GM21576 (cell line): ENCODE results near the gene KHNYN.
"Not testable (repeated sequence)": the region's sequence is repeated elsewhere in the genome, so short reads cannot be mapped to it uniquely, and the experiment has no call there.

Experiments
- ATAC-seq: cut with Tn5 transposase; IDR thresholded peaks from one replicate; pipeline ENCODE4 v1.9.1; 2021; ENCODE audit warnings: mild to moderate bottlenecking, moderate library complexity; ENCODE audit not compliant: unreplicated experiment

Gene KHNYN

GRCh38 chr14:24437020-24437735 lies 7.4 kb downstream of the KHNYN start:
- ATAC-seq, result no peak

GRCh38 chr14:24437736-24438067 lies 7.9 kb downstream of the KHNYN start:
- no peak for ATAC-seq

- ATAC-seq, result no peak
Measured at GRCh38 chr14:24438223-24439097, 8.7 kb downstream of the KHNYN start.

GRCh38 chr14:24439257-24439656 lies 9.5 kb downstream of the KHNYN start:
- ATAC-seq, result no peak

GRCh38 chr14:24439830-24440605 lies 10.3 kb downstream of the KHNYN start:
- ATAC-seq, result no peak

GRCh38 chr14:24440606-24441399 lies 11.0 kb downstream of the KHNYN start:
- no peak for ATAC-seq

- ATAC-seq, result no peak
Measured at GRCh38 chr14:24441485-24441884, 11.7 kb downstream of the KHNYN start.

GRCh38 chr14:24441904-24442239 lies 12.1 kb downstream of the KHNYN start:
- no peak for ATAC-seq

- ATAC-seq, result peak; percentile 87
Measured at GRCh38 chr14:24442240-24443052, 12.7 kb downstream of the KHNYN start, which contains the start of gene SDR39U1. Gene SDR39U1, minus strand, starts transcription at chr14:24442776. Its CDS starts 7 bp downstream, at chr14:24442769.

- no peak for ATAC-seq
Measured at GRCh38 chr14:24443053-24443665, 13.4 kb downstream of the KHNYN start.

GRCh38 chr14:24450828-24451227 lies 21.1 kb downstream of the KHNYN start:
- not testable (repeated sequence) for ATAC-seq

GRCh38 chr14:24456980-24457379 lies 27.2 kb downstream of the KHNYN start:
- no peak for ATAC-seq

GRCh38 chr14:24458736-24459135 lies 29.0 kb downstream of the KHNYN start:
- ATAC-seq, result no peak

- ATAC-seq, result no peak
Measured at GRCh38 chr14:24459331-24459730, 29.6 kb downstream of the KHNYN start.

- ATAC-seq, result no peak
Measured at GRCh38 chr14:24461336-24461735, 31.6 kb downstream of the KHNYN start.

GRCh38 chr14:24463017-24463883 lies 33.5 kb downstream of the KHNYN start:
- no peak for ATAC-seq

- ATAC-seq, result no peak
Measured at GRCh38 chr14:24463884-24464785, 34.4 kb downstream of the KHNYN start.
